Transverse colon (tissue), 4 donors: Measurements from ENCODE around the gene GATA2.

Source experiments
- EP300 ChIP-seq: sonication (generic); formaldehyde crosslinking; IDR thresholded peaks from one replicate; pipeline ENCODE4 v1.6.1; 2017; ENCODE audit warnings: antibody characterized with exemption, low read depth
- POLR2A ChIP-seq: fragments of 450-650 bp; IDR thresholded peaks from one replicate; pipeline ENCODE4 v1.6.1; 2016; ENCODE audit warnings: antibody characterized with exemption, mild to moderate bottlenecking, moderate library complexity
- POLR2AphosphoS5 ChIP-seq, 3 donors: sonication (generic); formaldehyde crosslinking; IDR thresholded peaks; one replicate each; pipeline ENCODE4 v1.6.1; 2016; ENCODE audit warnings: antibody characterized with exemption in 3 of 3
- TF ChIP-seq, protein P1 (sequence below), 5 experiments: fragments of 200-600 bp in 3 of 5; fragments of 450-650 bp in 2 of 5; sonication (generic) in 3 of 5; IDR thresholded peaks; 1 replicate in 2 of 5; 2 replicates in 3 of 5; pipeline ENCODE4 v1.5.1; 2016 to 2017; ENCODE audit warnings: antibody characterized with exemption in 5 of 5, inconsistent platforms in 3 of 5, mild to moderate bottlenecking in 2 of 5, moderate library complexity in 1 of 5

GRCh38 chr3:128456776-128457715, 36.0 kb downstream of the GATA2 start:
- TF ChIP-seq, protein P1, sequence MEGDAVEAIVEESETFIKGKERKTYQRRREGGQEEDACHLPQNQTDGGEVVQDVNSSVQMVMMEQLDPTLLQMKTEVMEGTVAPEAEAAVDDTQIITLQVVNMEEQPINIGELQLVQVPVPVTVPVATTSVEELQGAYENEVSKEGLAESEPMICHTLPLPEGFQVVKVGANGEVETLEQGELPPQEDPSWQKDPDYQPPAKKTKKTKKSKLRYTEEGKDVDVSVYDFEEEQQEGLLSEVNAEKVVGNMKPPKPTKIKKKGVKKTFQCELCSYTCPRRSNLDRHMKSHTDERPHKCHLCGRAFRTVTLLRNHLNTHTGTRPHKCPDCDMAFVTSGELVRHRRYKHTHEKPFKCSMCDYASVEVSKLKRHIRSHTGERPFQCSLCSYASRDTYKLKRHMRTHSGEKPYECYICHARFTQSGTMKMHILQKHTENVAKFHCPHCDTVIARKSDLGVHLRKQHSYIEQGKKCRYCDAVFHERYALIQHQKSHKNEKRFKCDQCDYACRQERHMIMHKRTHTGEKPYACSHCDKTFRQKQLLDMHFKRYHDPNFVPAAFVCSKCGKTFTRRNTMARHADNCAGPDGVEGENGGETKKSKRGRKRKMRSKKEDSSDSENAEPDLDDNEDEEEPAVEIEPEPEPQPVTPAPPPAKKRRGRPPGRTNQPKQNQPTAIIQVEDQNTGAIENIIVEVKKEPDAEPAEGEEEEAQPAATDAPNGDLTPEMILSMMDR (IDR thresholded peaks at IDR 0.05) = no peak
- no peak for TF ChIP-seq POLR2A
- TF ChIP-seq EP300 = no peak
- TF ChIP-seq POLR2AphosphoS5 (IDR thresholded peaks at IDR 0.05) = no peak
